HG02943 (cell line): ENCODE results near the gene DMD.
"Not testable (repeated sequence)": the region's sequence is repeated elsewhere in the genome, so short reads cannot be mapped to it uniquely, and the experiment has no call there.

Experiments
- ATAC-seq: cut with Tn5 transposase; IDR thresholded peaks from one replicate; pipeline ENCODE4 v1.9.1; 2021; ENCODE audit warnings: mild to moderate bottlenecking, low read depth, moderate library complexity; ENCODE audit not compliant: unreplicated experiment

The DMD gene

DNA sequence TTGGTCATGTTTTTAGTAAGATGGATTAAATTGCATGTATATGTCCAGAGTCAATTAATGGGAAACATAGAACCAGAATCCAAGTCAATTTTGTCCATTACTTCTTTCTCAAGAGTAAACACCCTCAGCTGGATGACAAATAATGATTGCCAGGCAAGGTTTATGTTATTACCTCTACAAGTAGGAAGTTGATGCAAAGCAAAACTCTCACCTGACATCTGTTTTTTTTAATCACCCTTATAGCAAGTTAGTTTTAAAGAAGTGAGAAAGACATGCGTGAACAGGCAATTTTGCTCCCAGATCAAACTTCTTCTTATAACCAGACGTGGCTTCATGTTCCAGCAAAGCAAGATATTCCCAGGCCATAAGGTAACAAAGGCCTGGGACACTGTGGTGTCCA lies 1791.0 kb downstream of the DMD start:
- ATAC-seq, result no peak

DNA sequence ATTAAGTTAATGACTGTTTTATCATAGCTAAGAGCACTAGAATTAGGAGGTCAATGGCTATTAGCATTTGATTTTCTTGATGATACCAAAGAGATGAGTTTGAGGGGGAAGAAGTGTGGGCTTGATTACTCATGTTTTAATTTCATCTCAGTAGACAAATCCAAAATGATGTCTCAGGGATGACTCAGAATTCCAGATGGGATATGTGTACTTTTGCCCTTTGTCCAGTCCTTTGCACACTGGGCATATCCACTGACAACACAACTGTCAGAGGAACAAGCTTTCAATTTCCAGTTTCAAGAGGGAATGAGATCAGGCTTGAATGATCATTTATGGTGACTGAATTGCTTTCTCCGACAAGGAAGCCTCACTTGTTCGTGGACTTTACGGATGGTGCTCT lies 1814.2 kb downstream of the DMD start:
- no peak for ATAC-seq

DNA sequence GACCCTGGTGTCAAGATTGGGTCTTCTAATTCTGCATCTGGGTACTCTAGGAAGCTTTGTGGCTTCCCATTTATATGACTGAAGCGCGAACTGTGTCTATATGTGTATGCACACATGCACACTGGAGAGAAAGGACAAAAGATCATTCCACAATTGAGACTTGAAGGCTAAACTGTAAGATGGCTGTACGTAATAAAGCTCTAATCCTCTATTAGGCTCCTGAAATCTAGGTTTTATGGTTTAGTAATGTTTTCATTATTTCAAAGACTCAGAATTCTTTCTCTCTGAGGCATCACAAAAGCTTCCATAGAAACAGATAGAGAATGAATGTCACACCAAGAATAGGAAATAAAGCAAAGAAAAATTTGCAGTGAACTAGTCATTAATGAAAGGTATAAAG lies 1818.8 kb downstream of the DMD start:
- no peak for ATAC-seq

DNA sequence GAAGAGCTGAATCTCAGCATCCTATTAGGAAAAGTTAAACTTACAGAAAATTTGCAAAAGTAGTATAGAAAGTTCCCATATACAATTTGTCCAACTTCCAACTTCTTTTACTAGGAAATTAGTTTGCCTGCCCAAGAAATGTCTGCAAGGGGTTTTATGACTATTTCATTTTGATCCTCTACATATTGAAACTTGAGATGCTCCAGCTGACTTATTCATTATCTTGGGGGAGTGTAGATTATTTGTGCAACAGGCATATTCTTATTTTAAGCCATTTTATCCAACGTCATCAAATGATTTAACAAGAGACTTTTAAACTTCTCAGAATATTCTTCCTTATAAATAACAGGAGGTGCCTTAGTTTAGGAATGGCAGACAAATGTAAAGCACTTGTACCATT lies 1822.4 kb downstream of the DMD start:
- no peak for ATAC-seq

DNA sequence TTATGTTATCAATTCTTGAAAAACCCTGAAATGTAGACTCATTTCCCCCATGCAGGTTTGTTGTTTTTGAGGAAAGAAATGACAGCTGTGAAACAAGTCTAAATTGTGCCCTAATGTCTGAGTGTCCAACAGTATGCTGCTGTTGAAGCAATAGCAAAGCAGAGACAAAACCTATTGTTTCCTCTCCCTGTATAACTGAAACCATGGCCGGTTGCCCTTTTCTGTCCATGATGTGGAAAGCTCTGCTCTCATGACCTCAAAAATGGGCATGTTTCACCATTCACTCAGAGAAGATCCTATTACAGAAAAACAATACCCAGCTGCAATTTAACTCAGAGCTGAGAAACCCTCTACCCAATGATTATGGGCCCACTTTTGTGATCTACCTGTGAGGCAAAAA lies 1826.9 kb downstream of the DMD start:
- ATAC-seq, result no peak

DNA sequence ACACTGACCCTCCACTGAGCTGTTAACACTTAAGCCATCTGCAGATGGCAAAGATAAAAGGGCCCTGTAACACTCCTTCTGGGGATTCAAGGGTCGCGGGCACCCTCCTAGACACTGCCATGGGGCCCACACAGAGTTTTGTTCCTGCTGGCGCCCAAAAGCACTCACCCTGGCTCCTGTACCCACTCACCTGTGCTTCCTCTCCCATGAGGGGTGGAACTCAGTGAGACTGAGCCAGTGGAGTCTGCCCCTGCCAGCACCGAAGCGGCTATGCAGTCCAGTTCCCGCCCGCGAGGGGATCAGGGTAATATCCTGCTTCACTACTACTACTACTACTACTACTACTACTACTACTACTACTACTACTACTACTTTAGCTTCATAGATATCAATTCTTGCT lies 1827.4 kb downstream of the DMD start:
- ATAC-seq, result no peak

DNA sequence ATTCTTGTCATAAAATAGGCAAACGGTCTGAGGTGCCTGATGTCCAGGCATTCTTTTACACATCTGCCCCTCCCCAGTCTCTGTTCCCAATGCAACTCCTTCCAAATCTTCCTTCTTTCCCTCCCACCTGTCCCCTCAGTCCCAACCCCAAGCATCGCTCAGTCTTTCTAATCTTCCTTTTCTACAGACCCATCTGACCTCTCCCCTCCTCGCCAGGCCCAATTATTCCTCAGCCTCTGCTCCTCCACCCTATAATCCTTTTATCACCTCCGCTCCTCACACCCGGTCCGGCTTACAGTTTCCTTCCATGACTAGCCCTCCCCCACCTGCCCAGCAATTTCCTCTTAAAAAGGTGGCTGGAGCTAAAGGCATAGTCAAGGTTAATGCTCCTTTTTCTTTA lies 1832.4 kb downstream of the DMD start:
- ATAC-seq, result not testable (repeated sequence)

DNA sequence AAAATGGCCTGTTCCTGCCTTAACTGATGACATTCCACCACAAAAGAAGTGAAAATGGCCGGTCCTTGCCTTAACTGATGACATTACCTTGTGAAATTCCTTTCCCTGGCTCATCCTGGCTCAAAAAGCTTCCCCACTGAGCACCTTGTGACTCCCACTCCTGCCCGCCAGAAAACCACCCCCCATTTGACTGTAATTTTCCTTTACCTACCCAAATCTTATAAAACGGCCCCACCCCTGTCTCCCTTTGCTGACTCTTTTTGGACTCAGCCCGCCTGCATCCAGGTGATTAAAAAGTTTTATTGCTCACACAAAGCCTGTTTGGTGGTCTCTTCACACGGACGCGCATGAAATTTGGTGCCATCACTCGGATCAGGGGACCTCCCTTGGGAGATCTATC lies 1833.5 kb downstream of the DMD start:
- ATAC-seq, result not testable (repeated sequence)

DNA sequence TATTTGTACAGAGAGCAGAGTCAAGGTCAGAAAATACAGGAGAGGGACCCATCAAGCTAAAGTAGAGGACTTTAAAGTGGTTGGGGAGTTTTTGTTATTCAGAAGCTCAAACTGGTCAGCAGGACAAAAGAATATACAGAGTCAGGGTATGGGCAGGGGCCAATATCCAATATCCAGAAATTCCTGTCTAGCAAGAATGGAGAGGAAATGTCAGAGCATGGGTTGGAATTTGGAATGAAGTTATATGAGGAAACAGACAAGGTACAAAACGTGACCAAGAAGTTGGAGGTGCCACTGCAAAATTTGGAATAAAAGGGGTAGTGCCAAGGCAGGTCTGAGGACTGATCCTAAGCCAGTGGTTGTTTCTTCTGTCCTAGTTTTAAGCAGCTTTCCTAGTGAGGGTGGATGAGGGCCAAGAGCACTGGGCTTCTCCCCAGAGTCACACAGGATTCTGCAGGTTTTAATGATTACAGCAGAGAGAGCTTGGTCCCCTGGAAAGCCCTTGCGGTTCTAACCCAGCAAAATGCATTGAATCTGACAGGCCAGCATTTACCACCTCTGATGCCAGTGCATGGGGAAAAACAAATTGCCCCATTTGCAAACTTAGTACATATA lies 1834.8 kb downstream of the DMD start:
- no peak for ATAC-seq

DNA sequence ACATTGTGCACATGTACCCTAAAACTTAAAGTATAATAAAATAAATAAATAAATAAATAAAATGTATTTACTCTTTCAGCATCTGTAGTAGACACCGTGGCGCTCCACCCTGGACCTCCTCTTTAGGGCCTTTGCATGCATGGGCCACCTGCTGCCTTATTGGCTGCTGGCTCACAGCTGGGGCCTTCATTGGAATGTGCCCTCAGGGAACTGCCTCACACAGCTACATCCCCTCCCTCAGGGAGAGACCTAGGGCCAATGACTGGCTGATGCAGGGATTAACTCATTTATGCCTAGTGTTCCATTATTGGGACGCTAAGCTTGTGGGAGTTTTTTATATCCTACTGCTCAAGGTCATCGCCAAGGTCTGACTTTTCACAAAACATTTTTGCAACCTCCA lies 1836.6 kb downstream of the DMD start:
- ATAC-seq, result no peak

DNA sequence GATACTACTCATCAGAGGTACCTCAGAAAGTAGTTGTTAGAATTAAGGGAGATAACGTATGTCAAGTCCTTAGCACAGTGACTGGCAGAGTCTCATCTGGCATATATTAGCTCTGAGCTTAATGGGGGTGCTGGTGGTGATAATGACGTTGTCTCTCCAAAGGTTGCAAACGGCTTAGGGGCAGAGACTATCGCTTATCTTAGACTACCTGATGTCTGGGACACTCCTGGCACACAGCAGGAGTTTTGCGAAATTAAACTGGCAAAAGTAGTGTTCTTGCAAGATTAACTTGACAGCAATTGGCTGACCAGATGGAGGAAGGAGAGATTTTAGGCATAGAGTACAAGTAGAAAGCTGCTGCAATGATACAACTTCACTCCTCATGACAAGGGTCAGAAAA lies 1839.4 kb downstream of the DMD start:
- no peak for ATAC-seq

DNA sequence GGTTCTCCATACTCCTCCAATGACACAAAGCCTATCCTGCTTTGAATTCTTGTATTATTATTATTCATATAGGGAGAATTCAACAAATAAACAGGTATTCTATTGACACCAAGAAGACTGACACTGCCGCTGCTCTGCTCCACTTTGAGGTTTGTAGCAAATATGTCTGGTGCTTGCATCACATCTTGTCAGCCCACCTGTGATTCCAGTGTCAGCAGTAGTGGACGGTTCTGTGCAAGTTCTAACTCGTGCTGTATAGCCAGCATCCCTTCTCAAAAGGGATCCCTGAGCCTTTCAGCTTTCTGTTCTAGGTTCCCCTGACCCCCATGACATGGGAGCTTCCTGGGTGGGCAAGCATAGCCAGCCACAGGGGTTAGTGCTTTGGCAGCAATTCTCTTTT lies 1843.5 kb downstream of the DMD start:
- ATAC-seq, result no peak

DNA sequence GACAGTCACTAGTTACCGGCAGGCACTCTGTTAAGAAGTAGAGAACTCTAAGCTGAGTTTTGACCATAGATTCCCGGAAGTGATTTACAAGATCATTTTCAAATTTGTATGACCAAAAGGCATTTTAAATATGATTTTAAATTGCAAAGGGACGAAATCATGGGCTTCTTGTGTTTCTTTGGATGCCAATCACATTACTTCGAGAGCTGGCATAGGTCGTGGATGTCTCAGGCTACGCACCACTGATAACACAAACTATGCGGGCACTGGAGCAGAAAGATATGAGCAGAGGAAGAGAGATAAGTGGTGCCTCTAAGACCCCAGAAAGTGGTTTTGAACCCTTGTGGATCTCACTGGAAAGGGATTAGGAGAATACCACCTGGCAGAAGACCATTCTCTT lies 1845.3 kb downstream of the DMD start:
- no peak for ATAC-seq

DNA sequence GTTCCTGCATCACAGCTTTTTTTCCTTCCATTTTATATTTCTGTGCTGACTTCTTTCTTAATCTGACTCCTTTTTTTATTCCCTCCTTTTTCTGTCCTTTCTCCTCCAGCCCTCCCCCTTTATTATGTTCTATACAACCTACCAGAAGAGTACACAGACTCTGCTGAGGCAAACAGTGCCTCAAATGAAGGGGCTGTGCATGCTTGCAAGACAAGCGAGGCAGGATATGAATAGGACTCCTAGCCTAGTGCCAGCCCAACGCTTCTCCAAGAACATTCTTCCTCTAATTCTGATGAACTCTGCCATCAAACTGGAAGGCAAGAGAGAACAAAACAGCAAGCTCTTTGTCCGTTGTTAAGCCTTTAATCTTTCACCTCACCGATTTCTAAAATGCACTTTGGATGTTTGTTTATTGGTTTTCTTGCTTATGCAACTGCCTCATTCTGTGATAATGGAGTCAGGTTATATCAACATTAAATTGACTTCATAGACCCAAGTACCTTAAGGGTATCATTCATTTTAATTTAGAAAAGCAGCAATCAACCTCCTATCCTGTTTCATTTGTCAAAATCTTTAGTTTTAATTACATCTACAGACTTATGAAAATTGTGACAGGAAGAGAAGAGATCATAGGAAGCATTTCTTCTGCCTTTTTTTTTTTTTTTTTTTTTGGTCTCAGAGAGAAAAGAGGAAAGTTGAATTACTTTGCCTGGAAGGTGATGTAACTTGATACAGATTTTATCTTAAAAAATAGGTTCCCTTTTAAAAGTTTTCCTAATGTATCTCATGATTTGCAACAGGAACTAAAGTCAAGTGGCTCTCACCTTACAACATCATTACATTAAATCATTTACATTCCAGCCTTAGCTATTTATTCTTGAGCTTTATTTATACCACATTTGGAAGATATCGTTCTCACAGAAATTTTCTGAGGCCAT lies 1854.8 kb downstream of the DMD start:
- no peak for ATAC-seq

DNA sequence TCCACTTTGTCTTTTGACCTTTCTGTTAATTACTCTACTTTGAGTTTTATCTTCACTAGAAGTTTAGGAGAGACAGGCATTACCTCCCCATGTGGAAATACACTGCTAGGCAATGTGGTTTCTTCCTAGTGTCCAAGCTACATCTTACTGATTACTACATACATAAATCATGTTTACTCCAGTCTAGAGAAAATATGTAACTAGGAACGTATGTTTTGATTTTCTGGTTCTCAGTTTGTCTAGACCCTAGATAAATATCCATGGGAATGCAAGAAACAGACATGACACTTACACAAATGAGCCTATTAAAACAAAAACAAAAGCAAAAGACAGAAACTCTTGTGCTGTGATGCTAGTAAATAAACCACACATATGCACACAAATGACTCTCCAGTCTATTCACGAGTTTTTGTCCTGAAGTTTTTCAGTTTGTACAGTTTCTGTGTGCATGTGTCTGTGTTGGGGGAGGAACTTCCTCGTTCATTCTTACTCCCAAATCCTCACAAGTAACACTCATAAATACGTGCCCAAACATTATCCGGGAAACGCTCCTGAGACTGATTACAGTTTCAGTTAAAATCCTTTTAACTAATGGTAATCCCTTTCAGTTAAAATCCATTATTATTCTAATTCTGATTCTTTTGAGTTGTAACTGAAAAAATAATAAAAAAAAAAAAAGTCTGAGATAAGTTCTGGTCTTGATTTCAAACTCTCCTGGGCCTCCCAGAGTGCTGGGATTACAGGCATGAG lies 1856.0 kb downstream of the DMD start:
- no peak for ATAC-seq

DNA sequence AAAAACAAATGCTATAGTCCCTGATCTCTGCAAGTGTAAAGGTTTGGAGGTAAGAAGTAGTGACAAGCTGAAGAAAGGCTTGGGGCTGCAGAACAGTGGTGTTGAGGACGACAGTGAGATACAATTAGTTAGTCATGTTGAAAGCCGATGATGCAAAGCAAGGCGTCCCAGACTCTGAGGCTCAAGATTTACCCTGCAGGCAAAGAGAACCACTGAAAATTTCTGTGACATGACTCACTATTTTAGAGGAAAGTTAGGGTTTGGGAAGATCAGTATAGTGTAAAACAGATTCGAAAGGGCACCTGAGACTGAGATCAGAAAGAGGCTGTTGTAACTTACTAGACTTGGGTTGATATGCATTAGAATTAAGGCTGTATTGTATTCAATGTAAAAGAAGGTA lies 1858.3 kb downstream of the DMD start:
- no peak for ATAC-seq

DNA sequence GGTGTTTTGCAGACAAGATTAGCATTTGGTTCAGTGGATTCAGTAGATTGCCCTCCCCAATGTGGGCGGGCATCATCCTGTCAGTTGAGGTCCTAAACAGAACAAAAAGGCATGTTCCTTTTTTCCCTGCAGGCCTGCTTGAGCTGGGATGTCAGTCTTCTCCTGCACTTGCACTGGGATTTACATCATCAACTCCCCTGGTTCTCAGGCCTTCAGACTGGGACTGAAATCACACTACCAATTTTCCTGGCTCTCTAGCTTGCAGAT lies 1860.6 kb downstream of the DMD start:
- ATAC-seq, result no peak

DNA sequence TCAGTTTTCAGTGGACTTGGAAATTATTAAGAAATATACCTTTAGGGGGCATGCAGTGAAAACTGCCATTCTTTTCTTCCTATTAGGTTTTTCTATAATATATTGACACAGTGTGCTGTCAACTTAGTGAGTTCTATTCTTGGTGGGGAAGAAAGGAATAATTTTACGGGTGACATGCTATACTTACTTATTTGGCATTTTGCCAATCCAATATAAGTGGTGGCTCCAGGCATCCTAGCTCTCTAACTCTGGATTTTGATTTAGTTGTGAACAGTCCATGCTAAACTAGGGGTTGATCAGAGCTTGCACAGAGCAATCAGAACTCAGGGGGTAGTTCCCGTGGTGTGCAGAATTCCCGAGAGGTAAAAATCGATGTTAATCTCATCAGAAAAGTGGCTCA lies 1861.8 kb downstream of the DMD start:
- no peak for ATAC-seq

DNA sequence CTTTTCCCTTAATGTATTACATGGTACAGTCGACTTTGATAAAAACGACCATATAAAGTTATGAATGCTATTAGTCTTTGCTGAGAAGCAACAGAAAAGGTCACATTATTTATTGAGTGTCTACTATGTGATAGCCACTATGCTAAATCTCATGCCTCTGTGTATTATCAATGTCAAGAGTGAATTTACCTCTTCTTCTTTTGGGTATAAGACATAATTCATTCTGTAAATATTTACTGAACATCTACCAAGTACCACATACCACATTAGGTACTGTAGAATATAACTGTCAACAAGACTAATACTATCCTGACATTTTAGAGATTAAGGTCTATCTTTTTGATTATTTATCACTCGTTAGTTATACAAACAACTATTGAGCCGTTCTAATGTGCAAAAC lies 1870.8 kb downstream of the DMD start:
- ATAC-seq, result no peak

DNA sequence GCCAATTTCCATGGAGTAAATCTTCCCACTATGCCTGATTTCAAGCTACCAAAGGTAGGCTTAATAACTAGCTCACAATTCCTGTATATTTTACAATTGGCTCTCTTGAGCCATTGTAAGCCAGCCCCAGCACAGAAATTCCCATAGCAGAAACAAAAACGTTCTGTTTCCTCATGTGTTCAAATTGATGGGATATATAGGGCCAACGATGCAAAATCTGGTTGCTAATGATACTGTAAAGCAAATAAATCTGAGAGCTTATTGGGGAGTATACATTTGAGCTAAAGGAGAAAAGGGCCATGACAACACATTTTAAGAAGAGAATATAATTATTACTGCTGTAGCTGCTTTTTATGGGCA lies 1872.4 kb downstream of the DMD start:
- no peak for ATAC-seq

DNA sequence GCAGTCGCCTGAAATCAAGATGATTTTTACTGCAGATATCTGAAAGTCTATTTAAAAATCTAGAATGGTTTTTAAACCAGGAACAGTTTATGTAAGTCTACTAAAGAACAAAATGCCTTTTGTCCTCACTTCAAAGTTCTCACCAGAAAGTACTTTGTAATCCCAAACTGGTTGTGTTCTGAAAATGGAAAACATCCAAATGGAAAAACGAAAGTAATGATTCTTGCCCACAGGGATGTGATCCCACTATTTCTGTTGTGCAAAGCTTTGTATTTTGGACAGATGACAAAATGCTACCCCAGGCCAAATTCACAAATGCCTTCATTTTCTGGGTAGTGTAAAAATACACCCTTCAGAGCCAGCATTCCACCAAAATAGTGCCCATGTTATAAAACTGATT lies 1874.0 kb downstream of the DMD start:
- ATAC-seq, result no peak

DNA sequence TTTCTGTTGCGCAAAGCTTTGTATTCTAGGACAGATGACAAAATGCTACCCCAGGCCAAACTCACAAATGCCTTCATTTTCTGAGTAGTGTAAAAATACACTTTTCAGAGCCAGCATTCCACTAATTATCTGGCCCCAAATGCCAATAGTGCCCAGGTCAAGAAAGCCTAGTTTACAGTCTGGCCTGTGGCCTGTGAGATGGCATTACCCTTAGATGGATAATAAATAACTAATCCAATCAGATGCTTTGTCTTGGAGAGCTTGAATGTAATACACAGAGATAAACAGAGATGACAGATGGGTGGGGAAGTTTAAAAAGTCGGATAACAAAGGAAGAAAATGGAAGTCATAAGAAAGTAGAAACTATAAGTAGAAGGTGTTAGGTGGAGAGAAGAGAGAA lies 1874.9 kb downstream of the DMD start:
- ATAC-seq, result no peak
